Peyer's patch (tissue), 4 donors: ENCODE measurements around the gene ADAM12.

Experiments used
- CTCF ChIP-seq, 6 experiments: fragments of 450-650 bp in 4 of 6; fragments of 200-600 bp in 2 of 6; sonication (generic) in 1 of 6; IDR thresholded peaks; one replicate each; pipeline ENCODE4 v1.5.1; 2017 to 2019; ENCODE audit warnings: antibody characterized with exemption in 6 of 6, mild to moderate bottlenecking in 3 of 6, moderate library complexity in 1 of 6
- POLR2A ChIP-seq, 2 donors: fragments of 450-650 bp; IDR thresholded peaks; one replicate each; pipeline ENCODE4 v1.5.1; 2017; ENCODE audit warnings: antibody characterized with exemption in 2 of 2, mild to moderate bottlenecking in 2 of 2, moderate library complexity in 2 of 2

DNA sequence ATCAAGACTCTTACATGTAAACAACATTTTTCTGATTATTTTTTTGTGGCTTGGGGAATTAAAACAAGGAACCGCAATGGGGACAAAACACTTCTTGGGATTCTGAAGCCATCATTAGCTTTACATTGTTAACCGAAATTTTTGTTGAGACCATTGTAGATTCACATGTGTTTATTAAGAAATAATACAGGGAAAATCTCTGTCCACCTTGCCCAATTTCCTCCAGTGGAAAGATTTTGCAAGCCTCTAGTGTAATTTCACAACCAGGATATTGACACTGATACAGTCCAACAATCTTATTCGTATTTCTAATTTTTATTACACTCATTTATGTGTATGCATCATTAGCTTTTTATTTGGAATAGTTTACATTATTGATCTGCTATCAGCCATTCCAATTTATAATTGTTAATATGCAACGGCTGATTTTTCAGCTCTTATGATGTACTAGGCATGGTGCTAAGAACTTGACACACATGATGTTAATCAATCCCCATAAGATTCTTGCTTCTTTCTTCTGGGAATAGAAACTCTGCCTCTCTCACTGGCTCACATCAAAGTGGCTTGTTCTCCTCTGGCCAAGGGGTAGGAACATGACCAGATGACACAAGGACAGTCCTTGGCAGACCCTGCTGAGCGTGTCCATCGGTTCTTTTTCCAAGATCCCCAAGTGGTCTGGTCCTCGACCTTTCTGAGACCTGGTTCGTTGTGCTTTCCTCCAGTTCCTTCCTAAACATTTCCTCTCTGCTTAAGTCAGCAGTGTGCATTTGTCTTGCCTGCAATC is 137.6 kb downstream of the ADAM12 start:
- TF ChIP-seq CTCF (IDR thresholded peaks at IDR 0.05) (no peak), POLR2A (IDR thresholded peaks at IDR 0.05) (no peak)
